Measurements from ENCODE around the gene SPECC1L.

Gene SPECC1L

DNA sequence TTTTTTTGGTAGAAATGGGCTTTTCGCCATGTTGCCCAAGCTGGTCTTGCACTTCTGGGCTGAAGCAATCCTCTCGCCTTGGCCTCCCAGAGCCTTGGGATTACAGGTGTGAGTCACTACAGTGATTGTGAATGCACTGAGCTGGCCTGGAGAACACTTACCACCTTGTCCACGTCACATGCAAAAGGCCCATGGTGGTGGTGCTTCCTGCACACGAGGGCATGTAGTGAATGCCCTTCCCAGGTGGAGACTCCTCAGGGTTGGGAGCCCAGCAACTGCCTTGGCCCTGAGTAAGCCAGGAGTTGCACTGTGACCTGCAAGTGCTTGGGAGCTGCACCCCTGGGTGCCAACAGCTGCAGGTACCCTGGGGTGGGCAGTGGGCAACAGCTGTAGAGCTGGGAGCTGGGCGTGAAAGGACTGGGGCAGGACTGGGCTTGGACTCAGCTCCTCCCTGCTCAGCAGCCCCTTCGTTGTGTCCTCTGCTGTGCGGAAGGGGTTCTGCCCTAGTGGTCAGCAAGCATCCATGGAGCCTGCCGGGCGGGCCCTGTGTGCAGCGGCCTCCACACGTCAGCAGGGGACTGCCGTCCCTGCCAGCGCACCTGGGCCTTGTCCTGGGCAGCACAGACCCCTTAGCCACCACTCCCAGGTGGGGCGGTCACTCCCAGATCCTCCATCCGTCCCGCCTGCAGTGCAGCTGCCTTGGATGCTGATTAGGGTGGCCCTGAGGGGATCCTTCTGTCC, 147.4 kb downstream of the SPECC1L start:
- no peak for FAIRE-seq

DNA sequence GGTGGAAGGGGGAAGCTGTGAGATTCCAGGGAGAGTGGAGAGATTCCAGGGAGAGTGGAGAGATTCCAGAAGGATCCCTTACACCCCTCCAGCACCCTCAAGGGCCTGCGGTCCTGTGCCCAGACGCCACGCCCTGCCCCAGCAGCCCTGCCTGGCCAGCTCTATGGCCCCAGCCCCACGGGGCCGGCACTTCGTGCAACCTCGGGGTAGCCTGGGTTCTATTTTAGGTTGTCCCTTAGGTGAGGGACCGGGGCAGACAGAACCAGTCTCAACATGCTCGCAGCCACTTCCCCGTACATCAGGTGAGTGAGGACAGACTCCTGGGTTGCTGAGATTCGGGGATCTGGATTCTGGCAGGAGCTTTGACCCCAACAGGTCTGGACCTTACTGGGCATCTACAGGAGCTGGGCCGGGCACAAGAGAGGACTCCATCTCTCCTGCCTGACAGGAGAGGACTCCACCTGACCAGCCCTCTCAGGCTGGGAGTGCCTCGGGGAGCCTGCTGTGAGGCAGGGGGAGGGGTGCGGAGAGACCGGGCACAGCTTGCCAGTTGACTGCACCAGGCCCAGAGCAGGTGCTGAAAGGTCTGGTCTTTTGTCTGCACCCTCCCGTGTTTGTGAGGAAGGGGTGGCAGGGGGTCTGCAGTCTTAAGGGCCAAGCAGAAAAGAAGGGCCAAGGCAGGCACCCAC, 148.3 kb downstream of the SPECC1L start:
- no peak for FAIRE-seq

DNA sequence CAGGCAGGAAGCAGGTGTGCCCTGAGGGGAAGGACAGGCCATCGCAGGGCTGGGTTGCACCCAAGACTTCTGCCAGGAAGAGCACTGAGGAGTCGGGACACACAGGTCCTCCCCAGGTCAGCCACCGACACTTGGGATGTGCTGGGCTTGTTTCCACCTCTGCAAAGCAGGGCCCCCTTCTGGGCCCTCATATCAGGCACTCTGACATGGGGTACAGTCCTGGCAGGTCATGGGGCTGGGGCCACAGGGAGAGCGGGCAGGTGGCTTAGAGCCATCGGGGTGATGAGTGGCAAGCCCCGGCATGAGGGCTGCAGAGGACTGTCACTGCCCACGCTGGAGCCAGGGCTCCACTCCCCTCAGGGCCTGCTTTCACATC, 148.8 kb downstream of the SPECC1L start:
- FAIRE-seq, result no peak

DNA sequence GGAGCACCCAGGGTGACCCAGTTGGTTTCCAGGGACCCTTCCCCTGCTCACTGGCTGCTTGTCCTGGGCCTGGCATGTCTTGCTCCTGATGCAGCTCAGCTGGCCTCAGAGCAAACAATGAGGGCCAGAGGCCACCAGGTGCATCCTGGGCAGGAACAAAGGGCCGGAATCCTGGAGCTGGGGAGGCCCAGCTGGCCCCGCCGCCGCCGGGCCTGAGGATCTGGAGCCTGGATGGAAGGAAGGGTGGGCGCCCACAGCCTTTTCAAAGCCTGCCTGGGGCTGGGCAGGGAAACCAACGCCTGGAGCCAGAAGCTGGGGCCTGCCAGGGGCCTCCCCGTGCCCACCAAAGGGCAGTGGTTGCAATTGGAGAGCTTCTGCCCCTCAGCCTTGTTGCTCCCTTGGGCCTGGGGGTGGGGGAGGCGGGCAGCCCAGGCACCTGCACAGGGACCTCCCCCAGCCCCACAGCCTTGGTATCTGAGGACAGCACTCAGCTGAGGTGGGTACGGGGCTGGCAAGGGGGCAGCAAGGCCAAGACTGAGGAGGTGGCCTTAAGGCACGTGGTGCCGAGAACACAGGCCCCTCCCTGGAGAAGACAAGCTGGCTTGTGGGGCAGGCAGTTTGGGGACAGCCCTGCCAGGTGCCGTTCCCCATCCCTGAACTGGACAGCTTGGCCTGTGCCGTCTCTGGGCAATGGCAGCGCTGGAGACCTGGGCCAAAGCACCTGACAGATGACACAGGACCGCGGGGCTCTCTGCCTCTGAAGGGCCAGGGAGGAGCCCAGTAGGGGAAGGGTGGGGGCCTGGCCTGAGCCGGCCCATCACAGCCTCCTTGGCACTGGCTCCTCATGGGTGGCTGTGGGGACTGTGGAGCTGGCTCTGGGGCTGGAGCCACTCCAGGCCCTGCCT, 149.7 kb downstream of the SPECC1L start:
- FAIRE-seq, result no peak

DNA sequence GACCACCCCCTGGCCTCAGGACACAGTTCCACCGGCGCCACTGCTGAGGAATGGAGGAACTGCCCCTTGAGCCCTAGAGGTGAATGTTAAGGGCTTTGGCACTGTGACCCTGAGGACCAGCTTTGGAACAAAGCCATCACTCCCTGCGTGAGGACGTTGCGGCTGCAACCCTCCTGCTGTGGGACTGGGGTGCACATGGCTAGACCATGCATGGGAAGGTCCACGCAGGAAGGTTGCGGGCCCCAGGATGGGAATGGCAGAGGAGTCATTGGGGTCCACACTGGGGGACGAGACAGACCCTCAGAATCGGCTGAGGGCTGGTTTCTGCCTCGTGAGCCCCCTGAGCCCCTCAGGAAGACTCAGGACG, 150.3 kb downstream of the SPECC1L start:
- FAIRE-seq, result no peak

DNA sequence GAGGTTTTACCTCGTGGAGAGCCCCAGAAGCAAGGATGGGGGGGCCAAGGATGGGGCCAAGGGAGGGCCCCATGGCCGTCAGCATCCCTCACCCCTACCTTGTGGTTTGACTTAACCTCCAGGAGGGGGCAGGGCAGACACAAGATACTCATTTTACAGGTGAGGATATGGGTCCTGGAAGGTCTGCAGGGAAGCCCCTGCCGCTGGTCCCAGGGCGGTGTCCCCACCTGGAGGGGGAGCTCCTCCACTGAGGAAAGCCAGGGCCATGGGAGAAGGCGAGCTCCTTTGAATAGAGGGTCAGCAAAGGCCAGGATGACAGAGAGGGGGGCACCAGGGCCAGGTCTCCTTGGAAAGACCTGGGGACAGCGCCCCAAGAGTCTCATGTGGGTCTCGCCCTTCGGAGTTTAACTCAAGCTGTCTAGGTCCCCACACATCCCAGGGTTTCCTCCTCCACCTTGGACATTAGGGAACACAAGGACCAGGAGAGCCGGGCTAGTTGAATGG, 150.8 kb downstream of the SPECC1L start:
- no peak for FAIRE-seq

DNA sequence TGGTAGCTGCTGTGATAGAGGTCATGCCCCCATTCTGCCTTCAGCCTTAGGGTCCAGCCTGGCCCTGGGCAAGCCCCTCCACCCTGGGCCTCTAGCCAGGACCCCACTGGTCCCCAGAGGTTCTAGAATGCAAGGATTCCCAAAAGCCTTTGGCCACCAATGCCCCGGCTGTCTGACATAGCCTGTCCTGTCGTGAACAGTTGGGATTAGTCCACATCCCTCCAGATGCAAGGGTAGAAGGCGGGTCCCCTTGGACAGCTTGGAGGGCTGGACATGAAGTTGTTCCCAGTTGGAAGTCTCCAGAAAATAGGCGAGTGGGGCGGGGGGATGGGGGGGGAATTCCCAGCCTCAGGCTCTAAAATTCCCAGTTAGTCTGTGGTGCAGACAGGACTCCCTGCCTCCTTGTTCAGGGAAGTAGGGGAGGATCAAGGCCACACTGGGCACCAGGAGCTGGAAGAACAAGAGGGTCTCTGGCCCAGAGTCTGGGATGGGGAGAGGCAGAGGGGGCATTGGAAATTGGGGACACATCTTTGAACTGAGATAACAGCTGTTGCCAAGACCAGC, 151.6 kb downstream of the SPECC1L start:
- FAIRE-seq, result no peak

DNA sequence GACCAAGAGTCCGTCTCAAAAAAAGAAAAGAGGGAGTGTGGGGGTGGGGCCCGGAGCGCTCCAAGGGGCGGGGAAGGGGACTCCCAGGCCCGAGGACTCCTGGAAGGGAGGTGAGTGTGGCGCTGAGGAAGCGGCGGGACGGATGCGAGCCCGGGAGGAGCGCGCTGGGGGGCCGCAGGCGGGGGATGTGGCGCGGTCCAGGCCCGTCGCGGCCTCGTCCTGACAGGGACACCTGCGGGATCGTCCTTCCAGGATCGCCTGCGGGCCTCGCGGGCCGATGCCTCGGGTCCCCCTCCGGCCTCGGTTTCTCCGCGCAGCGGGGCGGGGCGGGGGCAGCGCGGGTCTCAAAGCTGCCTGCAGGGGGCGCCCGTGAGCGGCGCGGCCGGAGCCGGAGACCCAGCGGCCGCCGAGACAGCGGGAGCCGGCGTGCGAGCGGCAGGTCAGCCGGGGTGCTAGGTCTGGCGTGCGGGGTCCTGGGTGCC, 152.9 kb downstream of the SPECC1L start:
- FAIRE-seq, result no peak

DNA sequence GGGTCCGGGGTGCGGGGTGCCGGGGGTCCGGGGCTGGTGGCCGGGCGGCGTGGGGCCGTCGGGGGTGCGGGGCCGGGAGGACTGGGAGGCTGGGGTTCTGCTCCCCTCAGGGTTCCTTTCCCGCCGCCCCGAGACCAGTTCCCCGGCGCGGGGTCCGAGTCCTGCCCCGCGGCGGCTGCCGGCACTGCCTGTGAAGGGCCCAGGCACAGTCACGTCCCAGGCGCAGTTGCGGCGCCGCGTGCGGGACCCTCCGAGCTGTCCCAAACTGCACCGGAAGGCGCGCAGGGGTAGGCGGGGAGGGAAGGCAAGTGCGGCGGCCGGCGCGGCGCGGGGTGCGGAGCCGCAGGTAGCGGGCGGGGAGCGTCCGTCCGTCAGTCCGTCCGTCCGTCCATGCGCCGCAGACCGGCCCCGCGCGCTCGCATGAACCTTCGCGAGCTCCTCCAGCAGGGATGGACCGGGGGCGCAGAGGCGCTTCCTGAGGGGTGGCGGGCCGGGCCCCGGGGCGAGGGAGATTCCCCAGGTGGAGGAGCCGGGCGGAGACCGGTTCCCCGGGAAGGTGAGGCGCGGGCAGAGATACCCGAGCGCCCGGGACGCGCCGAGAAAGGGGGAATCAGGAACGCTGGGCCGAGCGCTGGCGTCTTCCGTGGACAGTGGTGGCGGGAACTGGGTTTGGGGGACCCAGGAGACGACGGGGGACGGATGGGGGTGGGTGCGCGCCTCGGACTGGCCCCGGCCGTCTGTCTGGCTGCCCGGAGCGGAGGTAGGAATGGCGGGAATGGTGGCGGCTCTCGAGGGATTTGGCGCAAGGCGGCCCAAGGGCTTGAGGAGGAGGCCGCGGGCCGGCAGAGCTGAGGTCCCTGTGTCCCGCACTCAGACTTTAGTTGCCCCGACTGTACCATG, 153.6 kb downstream of the SPECC1L start:
- no peak for FAIRE-seq

DNA sequence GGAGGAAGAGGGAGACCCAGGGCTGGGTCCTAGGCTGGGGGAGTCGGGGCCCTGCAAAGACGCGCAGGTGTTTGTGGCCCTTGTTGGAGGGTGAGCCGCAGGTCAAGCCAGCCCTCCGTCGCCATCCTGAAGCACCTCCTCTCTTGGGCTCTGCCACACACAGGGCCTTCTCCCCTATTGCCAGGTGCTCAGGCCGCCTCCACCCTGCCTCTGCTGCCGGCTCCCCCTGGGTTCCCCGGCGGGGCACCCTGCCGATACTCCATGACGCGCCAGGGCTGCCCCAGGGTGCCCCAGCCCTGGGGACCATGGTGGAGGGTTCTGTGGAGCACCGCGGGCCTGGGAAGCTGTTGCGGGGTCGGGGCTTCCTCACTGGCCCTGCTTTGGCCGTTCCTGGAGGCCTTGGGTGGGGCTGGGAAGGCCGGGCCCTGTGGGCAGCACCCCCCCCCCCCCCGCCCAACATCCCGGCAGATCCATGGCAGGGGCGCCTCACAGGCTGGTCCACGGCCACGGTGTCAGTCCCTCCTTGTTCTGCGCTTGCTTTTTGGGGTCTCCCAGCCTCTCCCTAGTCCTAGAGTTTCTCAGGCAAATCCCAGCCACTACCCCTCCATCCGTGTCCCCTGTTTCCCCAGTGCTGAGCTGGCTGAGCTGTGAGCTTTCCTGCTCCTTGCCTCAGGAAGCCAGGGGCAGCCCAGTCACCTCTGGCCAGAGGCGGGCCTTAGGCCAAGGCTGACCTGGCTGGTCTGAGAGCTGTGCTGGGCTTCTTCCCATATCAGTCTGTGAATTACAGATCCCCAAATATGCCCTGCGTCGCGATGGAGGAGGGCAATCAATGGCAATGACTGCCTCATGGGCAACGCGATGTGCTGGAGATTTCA, 154.5 kb downstream of the SPECC1L start:
- no peak for FAIRE-seq

DNA sequence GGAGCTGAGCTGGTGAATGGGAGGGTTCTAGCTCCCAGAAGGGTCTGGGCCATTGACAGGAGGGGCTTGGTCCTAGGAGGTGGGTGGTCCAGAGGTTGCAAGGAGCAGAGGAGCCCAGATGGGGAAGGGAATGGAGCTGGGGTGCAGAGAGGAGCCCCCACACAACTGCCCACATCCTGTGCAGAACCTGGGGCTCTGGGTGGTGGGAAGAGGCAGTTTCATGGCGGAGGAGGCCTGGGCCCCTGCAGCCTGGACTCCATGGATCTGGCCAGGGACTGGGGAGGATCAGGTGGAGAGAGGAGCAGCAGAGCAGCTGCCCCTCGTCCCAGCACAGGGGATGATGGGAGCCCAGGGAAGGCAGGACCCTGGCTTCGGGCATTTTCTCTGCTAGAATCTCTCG, 155.8 kb downstream of the SPECC1L start:
- no peak for FAIRE-seq

DNA sequence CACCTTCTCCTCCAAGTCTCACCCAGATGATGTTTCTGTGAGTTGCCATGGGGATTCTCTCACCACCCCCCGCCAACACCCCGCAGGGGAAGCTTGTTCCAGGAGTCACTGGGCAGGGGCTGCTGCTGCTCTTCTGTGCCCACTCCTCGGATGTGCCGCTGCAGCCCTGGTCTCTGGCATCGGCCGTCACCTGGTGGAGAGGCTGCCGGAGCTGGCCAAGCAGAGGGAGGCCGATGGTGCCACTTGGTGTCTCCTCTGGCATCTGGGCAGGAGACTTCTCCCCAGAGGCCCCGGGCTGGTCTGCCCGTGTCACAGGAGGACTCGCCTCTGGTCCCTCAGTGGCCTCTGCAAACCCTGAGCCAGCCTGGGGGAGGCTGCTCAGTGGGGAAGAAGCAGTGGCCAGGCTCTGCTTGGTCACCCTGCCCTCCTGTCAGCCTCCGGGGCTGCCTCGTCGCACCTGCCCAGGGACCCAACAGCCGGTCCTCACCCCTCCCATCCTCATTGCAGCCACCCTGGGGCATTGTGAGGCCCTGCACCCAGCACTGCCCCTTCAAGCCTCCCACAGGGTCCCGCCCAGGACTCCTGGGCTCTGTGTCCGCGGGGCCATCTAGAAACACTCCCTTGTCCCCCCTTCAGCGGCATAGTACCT, 156.3 kb downstream of the SPECC1L start:
- no peak for FAIRE-seq

DNA sequence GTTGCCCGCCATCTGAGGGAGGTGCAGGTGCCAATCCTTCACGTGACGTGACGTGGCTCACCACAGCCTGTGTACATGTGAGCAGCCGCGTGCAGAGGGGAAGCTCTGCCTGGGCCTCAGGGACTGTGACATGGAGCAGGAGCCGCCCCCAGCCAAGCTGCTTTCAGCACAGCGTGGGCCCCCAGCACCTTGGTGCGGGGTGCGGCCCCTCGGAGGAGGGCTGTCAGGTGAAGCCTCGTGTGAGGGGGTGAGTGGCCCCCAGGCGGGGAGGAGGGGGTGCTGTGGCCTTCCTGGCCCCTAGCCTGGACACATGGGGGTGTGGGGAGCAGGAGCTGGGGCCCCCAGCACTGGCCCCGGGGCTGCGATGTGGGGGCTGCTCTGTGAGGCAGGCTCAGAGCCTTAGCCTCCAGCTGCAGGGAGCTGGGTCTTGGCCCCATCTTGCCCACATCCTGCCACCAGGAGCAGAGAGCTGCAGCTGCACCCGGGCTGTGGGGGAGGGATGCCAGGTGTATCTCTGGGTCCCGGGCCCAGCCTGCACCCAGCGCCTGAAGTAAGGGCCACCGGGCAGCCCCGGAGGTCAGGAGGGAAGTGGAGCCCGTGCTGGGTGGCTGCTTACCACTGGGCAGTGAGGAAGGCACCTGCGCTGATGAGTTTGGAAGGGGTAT, 157.0 kb downstream of the SPECC1L start, which contains the start of gene ADORA2A:
ADORA2A (plus strand) TSS at position 100 of the 665 bp plus-strand sequence. CDS start 5,806 bp downstream, outside the sequence.
- no peak for FAIRE-seq

DNA sequence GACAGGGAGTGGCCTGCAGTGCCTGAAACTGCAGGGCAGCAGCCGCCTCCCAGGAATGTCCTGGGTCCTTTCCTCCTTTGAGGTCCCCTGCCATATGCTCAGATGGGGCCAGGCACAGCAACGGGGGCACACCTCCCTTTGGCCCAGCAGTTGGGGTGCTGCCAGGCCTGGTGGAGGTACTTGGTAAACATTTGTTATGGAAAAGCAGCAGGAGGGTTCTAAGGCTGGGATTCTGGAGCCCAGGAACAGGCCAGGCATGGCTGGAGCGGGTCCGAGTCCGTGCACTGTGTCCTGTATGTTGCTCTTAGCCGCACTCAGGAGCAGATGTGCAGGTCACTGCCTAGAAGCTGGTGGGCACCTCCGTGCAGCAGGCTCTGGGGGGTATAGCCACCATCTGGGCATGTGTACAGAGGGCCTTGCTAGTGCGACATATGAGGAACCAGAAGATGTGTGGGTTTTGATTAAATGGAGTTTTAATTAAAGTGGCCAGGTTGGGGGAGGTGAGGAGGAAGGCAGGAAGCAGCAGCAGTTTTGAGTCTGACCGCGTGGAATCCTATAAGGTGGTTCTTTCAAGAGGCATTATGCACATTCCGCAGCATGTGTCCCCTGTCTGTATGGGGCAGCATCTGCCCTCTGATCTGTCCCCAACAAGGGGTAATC, 158.2 kb downstream of the SPECC1L start:
- no peak for FAIRE-seq

DNA sequence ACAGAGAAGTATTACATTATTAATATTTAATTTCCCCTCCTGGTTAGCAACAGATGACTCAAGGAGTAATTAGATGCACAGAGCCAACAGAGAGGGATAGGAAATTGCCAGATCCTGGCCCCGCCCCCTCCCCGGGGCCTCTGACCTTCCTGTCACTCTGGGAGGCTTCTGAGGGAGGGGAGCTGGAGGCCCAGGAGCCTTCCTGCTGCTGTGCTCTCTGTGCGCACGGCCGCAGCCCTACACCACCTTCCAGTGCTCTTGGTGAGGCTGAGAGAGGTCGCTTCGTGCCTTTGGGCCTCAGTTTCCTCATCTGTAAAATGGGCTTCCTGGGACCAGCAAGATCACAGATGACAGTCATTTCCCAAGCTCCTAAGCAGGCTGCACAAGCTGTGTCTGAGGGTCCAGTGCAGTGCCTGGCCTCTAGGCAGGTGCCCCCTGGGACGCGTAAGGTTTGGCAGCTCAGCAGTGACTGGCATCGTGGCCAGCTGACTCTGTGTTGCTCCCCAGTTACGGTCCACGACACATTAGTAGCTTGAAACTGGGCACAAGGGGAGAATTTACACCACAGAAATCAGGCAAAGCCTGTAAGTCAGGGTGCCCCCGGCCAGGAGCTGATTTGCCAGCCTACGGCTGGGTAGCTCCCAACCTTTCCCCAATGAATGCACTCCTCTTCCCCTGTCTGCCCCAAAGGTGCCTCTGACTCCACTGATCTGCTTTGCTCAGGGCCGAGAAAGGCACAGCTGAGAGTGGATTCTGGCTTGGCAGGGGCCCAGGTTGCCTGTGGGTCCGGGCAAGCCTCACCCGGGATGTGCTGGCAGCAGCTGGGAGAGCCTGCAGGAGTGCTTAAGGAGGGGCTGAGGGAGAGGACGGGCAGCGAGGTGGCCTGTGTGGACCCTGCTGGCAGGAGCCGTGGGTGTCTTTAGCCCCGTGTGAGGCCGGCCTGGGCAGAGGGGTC, 159.1 kb downstream of the SPECC1L start:
- FAIRE-seq, result no peak

DNA sequence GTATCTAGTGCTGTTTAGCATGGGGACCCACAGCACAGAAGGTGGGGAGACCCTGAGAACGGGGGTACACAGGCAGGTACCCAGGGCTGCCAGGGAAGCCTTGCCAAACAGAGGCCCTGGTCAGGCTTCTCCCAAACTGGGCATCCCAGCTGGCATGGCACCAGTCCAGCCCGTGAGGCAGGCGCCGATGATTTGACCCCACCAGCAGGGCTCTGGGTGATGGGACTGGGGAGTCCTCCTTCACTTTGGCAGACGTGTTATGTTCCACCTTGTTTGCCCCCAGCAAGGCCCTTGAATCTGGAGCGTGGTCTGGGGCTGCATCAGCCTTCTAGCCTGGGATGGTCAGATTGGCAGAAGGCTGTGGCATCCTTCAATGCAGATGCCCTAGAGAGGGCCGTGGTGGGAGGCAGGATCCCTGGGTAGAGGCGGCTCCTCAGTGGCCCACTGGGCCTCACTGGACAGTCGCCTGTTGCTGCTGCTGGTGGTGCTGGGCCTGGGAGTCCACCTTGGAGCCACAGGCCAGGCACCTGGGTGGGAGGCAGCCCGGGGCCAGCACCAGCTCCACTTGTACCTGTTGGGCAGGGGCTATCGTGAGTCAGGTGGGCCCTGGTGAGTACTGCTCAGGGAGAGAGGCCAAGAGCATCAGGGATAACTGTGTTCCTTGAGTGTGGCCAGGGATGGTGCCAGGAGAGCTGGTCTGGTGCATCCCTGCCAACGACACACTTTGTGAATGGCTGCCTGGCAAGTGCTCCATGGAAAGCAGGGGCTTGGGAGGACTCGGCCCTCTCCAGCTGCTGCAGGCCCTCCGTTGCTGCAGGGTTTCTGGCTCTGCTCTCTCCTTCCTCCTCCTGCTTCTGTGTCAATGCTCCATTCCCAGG, 160.0 kb downstream of the SPECC1L start:
- no peak for FAIRE-seq
